HG03108 (cell line): ENCODE data around the gene MITF.

Experiments
- ATAC-seq: cut with Tn5 transposase; IDR thresholded peaks from one replicate; pipeline ENCODE4 v1.9.1; 2021; ENCODE audit warnings: moderate library complexity; ENCODE audit not compliant: unreplicated experiment

The MITF gene

DNA sequence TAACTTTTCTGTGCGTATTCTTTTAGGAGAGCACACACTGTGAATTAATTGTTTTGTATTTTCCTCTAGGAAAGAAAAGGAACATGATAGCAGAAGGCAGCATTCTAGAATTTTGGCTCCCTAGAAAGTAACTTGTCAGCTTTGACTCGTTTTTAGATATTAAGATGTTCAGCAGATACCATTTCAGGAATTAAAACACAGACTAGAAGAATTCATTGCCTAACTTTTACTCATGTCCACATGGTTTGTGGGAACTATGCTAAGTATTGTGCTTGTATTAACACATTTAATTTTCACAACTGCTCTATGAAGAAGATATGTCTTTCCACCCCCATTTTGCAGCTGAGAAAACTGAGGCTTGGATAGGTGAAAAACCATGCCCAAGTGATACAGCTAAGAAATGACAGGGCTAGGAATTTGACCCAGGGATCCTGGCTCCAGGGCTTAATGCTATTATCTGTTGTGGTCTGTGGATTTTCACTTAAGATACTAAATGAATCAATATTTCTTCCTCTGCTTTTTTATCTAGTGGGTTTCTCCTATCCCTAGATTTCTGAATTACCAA lies 128.8 kb downstream of the MITF start:
- no peak for ATAC-seq

DNA sequence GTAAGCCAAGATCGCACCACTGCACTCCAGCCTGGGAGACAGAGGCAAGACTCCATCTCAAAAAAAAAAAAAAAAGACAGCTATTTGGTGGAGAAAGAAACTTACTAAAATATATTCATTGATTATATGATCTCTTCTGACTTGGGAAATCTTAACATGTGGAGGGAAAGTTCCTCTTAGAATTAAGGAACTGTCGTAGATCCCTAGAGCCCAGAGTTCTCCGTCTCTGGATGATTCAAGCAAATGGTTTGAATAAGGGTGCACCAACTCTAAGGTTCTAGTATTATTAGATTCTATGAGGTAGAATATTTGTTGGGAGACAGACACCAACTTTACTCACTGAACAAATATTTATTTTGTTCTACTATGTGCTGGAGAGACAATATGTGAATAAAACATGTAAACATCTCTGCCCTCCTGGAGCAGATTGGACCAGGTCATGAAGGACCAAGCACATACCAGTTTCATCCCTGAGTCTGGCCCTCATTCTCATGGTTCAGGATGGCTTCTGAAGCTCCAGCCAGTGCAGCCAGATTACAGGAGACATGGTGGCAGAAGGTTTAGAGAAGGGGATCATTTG lies 129.7 kb downstream of the MITF start:
- ATAC-seq: no peak

DNA sequence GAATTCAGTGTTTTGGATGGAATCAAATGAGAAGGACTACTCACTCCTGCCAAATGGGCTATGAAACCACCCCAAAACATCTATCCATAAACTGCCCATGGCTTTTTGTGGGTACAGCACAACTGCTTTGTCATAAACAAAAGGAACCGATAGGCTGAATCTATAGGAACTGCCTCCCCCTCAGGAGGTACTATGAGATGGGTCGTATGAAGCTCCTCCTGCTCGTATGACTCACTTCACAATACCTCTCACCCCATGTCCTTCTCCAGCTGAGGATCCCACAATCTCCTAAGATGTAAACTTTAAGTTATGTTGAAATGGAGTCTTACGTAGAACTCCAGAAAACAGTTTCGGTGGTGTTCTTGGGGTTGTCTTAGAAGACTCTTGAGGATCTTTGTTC lies 130.4 kb downstream of the MITF start:
- ATAC-seq: no peak

DNA sequence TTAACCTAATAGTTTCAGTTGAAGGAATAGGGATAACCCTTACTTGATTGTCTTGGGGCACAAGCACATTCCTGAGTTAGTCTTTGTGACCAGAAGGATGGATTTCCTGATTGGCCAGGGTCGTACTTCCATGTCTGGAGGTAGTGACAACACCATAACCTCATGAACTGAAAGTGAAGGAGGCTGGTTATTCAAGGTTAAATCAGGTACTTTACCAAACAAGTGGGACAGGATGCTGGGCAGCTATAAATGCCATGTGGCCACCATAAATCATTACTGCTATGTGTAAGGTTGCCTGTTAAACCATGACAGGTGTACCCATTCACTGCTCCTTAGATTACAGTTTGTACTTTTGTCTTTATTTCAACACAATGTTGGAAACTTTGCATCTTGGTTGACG lies 132.0 kb downstream of the MITF start:
- ATAC-seq: no peak

DNA sequence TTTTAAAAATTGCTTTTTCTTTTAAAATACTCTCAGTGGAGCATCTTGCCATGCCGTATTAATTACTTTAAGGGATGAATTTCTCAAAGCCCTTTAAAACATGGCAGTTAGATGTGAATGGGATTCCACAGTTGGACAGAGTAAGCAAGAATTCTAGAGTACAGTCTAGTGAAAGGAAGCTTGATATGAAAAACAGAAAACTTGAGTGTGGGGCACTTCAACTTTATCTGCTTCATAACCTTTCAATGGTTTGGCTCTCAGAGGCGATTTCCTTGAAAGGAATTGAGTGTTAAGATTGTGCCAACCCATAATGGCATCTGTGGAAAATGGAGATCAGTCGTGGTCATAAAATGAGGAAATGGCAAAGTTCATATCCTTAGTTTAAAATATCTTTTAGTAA lies 132.6 kb downstream of the MITF start:
- ATAC-seq: no peak

GRCh38 chr3:69872783-69873378 lies 133.6 kb downstream of the MITF start:
- ATAC-seq: no peak

- no peak for ATAC-seq
Observed at GRCh38 chr3:69876073-69876472, 136.8 kb downstream of the MITF start.

DNA sequence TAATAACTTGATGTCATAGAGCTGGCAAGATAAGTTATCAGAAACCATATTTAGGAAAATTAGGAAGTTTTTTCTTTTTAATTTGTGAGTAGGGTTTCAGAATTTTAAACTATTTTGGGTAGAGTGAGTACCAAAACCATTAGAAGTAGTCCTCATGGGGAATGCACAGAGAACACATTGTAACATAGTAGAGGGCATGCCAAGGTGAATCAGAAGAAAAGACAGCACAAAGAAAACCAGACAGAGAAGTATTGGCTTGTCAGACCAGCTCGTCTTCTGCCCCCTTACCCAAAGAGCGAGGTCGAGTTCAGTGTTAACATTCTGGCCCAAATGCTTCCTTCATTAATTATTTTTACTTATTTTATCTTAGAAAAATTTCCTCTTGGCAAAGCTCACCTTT lies 139.0 kb downstream of the MITF start:
- ATAC-seq: no peak

DNA sequence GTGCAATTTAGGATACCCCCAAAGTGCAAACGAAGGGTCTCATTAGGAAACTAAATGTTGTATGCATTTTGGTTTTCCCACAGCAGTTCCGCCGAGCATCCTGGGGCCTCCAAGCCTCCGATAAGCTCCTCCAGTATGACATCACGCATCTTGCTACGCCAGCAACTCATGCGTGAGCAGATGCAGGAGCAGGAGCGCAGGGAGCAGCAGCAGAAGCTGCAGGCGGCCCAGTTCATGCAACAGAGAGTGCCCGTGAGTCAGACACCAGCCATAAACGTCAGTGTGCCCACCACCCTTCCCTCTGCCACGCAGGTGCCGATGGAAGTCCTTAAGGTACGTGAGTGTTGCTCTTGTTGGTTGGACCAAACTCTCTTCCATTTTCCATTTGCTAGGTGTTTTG lies 139.8 kb downstream of the MITF start:
- no peak for ATAC-seq

DNA sequence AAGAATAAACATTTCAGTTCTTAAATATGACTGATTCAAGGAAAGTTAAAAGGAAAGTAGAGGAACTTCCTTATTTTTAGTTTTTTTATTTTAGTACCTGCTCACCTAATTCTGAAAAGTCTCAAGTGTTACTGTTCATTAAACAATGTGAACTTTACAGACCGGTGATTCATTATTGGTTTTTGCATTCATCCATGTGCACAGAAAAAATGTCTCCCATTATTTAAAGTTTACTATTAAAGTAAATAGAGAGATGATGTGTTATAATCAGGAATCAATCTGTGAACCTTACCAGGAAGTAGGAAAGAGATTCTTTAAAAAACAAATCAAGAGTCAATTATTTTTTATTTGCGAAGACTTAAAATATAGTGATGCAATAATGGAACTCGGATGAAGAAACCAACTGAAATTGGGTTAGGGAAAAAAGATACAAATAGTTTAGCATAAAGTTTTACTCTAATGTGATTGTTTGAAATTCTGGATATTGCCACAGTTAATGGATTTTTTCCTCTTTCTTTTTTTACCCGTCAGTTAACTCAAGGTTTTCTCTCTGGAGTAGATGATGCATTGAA lies 140.9 kb downstream of the MITF start:
- ATAC-seq: no peak

DNA sequence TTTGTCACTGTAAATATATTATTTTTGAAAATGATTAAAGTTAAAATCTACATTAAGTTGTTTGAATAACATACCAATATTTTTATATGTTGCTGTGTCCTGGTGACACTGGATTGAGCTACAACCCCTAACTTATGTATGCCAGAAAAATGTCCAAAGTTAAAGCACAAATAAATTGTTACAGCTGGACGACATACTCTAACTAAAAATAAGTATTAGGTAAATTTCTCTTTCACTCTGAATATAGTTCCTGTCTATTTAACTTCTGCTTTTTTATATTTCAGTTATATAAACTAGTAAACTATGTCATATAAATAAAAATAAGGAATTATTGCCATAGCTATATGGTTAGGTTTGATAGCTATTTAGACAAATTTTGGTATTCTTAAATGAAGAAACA lies 141.8 kb downstream of the MITF start:
- no peak for ATAC-seq

DNA sequence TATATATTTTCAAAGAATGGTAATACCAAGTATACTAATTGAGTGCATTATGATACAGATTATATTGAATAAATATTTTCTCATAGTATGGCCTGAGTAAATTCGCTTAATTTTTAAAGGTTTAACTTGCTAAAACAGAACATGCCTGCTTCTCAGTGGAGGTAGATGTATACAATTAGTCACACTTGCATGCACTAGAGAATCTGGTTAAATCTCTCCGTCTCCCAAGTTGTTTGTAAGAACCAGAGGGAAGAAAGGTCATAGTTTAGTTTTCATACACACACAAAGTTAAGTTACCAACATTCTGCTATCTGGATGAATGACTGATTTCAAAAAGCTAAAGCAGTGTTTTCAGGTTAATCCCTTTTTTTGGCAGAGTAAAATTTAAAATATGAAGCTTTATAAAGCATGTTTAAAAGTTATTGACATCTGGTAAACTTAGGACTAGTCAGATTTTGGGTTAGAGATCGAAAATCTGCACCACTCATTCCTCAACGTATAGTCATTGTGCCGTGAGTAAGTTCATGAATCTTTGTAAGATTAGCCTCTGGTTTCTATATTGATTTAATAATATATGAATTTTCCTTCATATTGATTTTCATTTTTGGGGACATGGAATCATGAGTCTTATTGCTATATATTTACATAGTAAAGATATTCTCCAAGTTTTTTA lies 142.6 kb downstream of the MITF start:
- no peak for ATAC-seq

DNA sequence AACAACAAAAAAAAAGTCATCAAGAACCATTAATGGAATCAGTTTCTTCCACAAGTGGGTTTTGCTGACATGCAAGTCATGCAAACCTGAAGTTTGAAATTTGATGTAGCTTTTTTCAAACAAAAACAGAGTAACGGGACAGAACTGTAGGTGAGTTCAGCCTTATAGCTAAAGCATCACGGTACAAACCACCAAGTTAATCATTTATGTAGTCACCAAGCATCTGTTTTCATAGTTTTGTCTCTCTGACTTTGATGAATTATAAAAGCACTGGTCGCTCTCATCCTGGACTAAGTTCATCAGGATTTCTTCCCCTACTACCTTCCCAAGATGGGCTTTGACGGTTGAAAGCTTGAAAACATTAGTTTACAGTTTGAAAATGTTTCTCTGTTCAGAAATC lies 143.3 kb downstream of the MITF start:
- no peak for ATAC-seq

- no peak for ATAC-seq
Observed at GRCh38 chr3:69888040-69888942, 149.0 kb downstream of the MITF start.

- no peak for ATAC-seq
Observed at GRCh38 chr3:69888943-69889315, 149.7 kb downstream of the MITF start.

DNA sequence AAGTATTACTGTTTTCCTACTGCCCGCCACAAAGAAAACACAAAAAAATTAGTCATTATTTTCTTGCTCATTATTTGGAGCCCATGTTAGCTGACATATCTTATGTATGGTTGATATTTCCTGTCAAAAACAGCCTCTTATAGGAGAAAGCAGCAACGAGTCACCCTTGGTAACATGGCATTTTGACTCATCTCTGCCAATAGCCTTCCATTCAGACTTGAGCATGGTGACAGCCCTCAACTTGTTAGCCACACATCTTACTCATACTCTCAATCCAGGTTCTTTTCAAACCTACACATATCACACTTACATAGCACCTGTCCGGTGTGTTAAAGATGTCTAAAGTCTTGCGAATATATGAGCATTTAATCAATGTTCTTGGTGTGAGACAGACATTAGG lies 150.8 kb downstream of the MITF start:
- ATAC-seq: no peak

- no peak for ATAC-seq
Observed at GRCh38 chr3:69890691-69891090, 151.4 kb downstream of the MITF start.

- ATAC-seq: no peak
Observed at GRCh38 chr3:69892706-69893105, 153.4 kb downstream of the MITF start.

GRCh38 chr3:69893274-69893673 lies 154.0 kb downstream of the MITF start:
- ATAC-seq: no peak

DNA sequence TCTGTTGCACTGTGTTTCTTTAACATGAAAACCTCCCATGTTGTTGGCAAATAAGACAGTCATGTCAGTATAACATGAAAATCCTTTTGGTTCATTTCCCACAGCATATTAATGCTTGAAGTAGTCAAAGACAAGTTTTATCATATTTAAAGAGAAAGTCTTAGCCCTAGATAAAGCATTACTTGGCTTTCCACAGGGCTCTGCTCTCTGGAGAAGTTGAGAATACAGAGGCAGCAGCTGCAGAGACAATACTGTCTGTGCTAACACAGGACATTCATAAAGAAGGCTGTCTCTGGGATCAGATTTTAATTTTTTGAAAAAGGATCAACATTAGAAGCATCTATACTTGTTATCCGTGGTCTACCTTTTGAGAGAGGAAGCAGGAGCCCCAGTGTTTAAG lies 156.8 kb downstream of the MITF start:
- no peak for ATAC-seq

DNA sequence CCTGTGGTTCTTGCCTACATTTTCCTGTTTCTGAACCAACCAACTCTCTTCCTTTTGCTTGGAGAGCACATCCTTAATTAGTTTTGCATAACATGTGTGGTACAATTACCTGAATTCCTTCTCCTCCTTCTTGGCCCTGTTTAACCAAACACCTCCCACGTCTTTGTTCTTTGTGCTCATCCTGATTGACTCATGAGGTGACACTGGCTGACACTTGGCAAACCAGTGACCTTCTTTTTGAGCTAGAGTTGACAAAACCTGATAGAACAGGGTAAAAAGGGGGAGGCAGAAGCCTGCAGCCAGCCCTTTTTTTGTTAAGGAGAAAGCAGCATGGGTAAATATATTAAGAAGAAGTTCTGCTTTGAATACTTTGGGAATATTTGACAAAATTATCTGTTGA lies 161.1 kb downstream of the MITF start:
- no peak for ATAC-seq
